Measurements from ENCODE around the gene PSIP1. TPM values are rescaled to one million over a fixed set of nuclear protein-coding genes. Genes with fewer than 3 reads are reported as not detected.
"Not testable (repeated sequence)": the region's sequence is repeated elsewhere in the genome, so short reads cannot be mapped to it uniquely, and the experiment has no call there.

The PSIP1 gene
- total RNA-seq, 1 donor: 113 TPM

DNA sequence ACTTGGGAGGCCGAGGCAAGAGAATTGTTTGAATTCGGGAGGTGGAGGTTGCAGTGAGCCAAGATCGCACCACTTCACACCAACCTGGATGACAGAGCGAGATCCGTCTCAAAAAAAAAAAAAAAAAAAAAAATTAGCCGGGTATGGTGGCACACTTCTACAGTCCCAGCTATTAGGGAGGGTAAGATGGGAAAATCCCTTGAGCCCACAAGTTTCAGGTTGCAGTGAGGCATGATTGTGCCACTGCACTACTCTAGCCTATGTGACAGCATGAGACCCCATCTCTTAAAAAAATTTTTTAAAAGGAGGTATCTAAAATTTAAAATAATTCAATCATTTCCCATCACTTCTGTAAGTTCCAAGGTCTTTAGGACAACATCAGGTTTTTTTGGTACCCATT is 26.0 kb downstream of the PSIP1 start:
- H3K4me3 ChIP-seq (ENCODE audit: low read length): no peak overlapping the region
- H3K4me1 ChIP-seq (ENCODE audit: insufficient read depth, low read length): no peaks in the 10 kb centered on the region
- H3K9me3 ChIP-seq (ENCODE audit: low read depth, low read length): no peaks in the 10 kb centered on the region
- no peaks in the 10 kb centered on the region for H3K27me3 ChIP-seq (ENCODE audit: insufficient read depth, low read length)

DNA sequence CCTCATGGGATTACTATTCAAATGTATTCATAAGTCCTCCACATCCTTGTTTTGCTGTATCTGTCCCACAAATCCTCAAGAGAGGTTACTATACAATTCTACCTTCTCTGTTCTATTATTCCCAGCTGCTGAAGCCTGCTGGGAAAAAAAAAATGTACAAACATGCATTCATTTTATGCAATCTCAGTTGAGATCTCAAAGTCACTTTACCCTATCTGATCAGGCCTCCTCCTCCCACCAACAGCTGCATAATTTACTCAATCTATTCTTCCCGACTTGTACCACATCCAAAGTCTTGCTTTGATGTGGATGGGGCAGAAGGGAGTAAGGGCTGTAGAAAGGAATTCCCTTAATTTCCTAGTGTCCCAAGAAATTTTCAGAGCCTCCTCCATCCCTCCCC is 28.6 kb downstream of the PSIP1 start:
- no peaks in the 10 kb centered on the region for H3K9me3 ChIP-seq (ENCODE audit: low read depth, low read length)
- no peaks in the 10 kb centered on the region for H3K27me3 ChIP-seq (ENCODE audit: insufficient read depth, low read length)
- H3K4me1 ChIP-seq (ENCODE audit: insufficient read depth, low read length): no peaks in the 10 kb centered on the region
- H3K4me3 ChIP-seq (ENCODE audit: low read length): no peak overlapping the region

DNA sequence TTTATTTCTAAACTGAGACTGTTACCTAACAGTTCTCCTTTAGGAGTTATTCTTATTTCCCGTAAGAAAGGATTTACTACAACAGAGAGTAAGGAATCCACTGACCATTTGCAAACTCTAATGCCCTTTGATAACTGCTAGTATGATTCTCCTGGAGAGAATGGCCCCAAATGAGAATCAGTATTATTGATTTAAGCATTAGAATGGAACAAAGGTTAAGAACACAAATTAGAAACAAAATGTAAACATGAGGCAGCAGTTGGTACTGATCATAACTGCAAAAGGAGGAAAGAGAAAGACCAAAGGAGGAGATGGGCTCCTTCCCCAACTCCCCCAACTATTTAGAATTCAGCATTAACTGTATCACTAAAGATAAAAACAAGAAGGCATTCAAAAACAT is 30.7 kb downstream of the PSIP1 start:
- Histone ChIP-seq H3K4me1 (ENCODE audit: insufficient read depth, low read length) (no peaks in the 10 kb centered on the region), H3K27me3 (ENCODE audit: insufficient read depth, low read length) (no peaks in the 10 kb centered on the region), H3K9me3 (ENCODE audit: low read depth, low read length) (no peaks in the 10 kb centered on the region), H3K4me3 (ENCODE audit: low read length) (no peak overlapping the region)

GRCh38 chr9:15475923-15476536 is 34.7 kb downstream of the PSIP1 start:
- Histone ChIP-seq H3K4me3 (ENCODE audit: low read length) (no peak overlapping the region), H3K4me1 (ENCODE audit: insufficient read depth, low read length) (no peaks in the 10 kb centered on the region), H3K9me3 (ENCODE audit: low read depth, low read length) (no peaks in the 10 kb centered on the region), H3K27me3 (ENCODE audit: insufficient read depth, low read length) (no peaks in the 10 kb centered on the region)

- Histone ChIP-seq H3K27me3 (ENCODE audit: insufficient read depth, low read length) (no peaks in the 10 kb centered on the region), H3K9me3 (ENCODE audit: low read depth, low read length) (no peaks in the 10 kb centered on the region), H3K4me3 (ENCODE audit: low read length) (no peak overlapping the region)
Measured at GRCh38 chr9:15469862-15470261, 40.9 kb downstream of the PSIP1 start.

DNA sequence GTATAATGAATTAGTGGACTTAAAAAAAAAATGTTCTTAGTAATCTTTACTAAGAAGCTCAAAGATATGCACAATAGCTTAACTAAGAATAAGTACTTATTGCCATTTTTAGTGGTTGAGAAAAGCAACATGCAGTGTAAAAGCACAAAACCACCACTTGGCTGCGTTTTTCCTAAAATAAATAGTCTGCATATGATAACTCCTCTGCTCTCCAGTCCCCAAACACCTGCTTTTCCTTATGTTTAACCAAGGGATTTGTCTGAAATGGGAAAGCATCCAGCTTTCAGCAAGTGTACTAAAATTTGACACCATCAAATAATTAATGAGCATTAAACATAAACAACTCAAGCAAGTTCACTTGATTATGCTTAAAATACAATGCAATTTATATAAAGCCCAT is 41.4 kb downstream of the PSIP1 start:
- no peaks in the 10 kb centered on the region for H3K27me3 ChIP-seq (ENCODE audit: insufficient read depth, low read length)
- H3K4me1 ChIP-seq (ENCODE audit: insufficient read depth, low read length): no peaks in the 10 kb centered on the region
- no peak overlapping the region for H3K4me3 ChIP-seq (ENCODE audit: low read length)
- no peaks in the 10 kb centered on the region for H3K9me3 ChIP-seq (ENCODE audit: low read depth, low read length)

More at GRCh38 chr9:15469862-15470261, 40.9 kb downstream of the PSIP1 start:
- no peaks in the 10 kb centered on the region for H3K4me1 ChIP-seq (ENCODE audit: insufficient read depth, low read length)

DNA sequence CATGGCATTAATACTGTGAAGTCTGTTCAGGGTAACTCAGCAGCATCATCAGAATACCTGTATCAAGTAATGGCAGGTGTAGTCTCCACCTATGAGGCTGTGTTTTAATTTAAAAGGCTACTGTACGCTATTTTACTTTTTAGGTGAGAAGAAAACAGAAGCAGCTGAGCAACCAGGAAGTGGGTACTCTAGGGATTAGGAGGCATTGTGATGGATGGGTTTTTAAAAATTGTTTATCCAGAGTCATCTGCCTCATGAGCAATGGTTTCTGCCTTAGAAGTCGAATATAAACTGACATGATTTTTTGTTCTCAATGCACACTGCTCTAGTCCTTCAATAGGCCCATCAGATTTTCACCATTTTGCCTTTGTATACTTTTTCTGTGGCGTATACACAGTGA is 42.6 kb downstream of the PSIP1 start:
- Histone ChIP-seq H3K27me3 (ENCODE audit: insufficient read depth, low read length) (no peaks in the 10 kb centered on the region), H3K4me1 (ENCODE audit: insufficient read depth, low read length) (no peaks in the 10 kb centered on the region), H3K4me3 (ENCODE audit: low read length) (no peak overlapping the region), H3K9me3 (ENCODE audit: low read depth, low read length) (no peaks in the 10 kb centered on the region)

DNA sequence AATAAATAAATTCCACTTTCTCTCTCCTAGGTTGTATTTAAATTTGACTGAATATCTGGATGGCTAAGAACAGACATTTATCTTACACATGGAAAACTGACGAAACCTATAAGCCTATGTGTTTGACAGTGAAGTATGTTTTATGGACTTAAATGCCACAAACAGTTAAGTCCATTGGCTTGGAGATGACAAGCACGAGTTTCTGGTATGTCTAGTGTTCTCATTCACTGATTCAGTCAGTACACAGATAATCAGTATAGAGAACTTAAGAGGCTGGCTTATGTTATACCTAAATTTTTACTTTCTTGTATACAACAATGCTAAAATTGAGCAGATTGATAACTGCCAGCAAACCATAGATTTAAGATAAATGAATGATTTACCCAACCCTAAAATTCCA is 49.2 kb downstream of the PSIP1 start:
- Histone ChIP-seq H3K9me3 (ENCODE audit: low read depth, low read length) (no peaks in the 10 kb centered on the region), H3K4me3 (ENCODE audit: low read length) (no peak overlapping the region), H3K27me3 (ENCODE audit: insufficient read depth, low read length) (no peaks in the 10 kb centered on the region), H3K4me1 (ENCODE audit: insufficient read depth, low read length) (no peaks in the 10 kb centered on the region)

GRCh38 chr9:15461056-15461455 is 49.7 kb downstream of the PSIP1 start:
- Histone ChIP-seq H3K27me3 (ENCODE audit: insufficient read depth, low read length) (no peaks in the 10 kb centered on the region), H3K4me3 (ENCODE audit: low read length) (no peak overlapping the region), H3K4me1 (ENCODE audit: insufficient read depth, low read length) (no peaks in the 10 kb centered on the region), H3K9me3 (ENCODE audit: low read depth, low read length) (no peaks in the 10 kb centered on the region)

- no peak overlapping the region for H3K4me3 ChIP-seq (ENCODE audit: low read length)
- H3K4me1 ChIP-seq (ENCODE audit: insufficient read depth, low read length): no peaks in the 10 kb centered on the region
- H3K27me3 ChIP-seq (ENCODE audit: insufficient read depth, low read length): no peaks in the 10 kb centered on the region
- no peaks in the 10 kb centered on the region for H3K9me3 ChIP-seq (ENCODE audit: low read depth, low read length)
Measured at GRCh38 chr9:15453956-15454355, 56.8 kb downstream of the PSIP1 start.

- Histone ChIP-seq H3K9me3 (ENCODE audit: low read depth, low read length) (no peaks in the 10 kb centered on the region), H3K4me1 (ENCODE audit: insufficient read depth, low read length) (no peaks in the 10 kb centered on the region), H3K4me3 (ENCODE audit: low read length) (no peak overlapping the region), H3K27me3 (ENCODE audit: insufficient read depth, low read length) (no peaks in the 10 kb centered on the region)
Measured at GRCh38 chr9:15444141-15444540, 66.6 kb downstream of the PSIP1 start.

- H3K9me3 ChIP-seq (ENCODE audit: low read depth, low read length); H3K4me1 ChIP-seq (ENCODE audit: insufficient read depth, low read length); H3K27me3 ChIP-seq (ENCODE audit: insufficient read depth, low read length); H3K4me3 ChIP-seq (ENCODE audit: low read length): not testable (repeated sequence)
Measured at GRCh38 chr9:15442264-15442663, 68.5 kb downstream of the PSIP1 start.

- not testable (repeated sequence) for H3K4me3 ChIP-seq (ENCODE audit: low read length); H3K4me1 ChIP-seq (ENCODE audit: insufficient read depth, low read length); H3K27me3 ChIP-seq (ENCODE audit: insufficient read depth, low read length); H3K9me3 ChIP-seq (ENCODE audit: low read depth, low read length)
Measured at GRCh38 chr9:15441841-15442240, 68.9 kb downstream of the PSIP1 start.

DNA sequence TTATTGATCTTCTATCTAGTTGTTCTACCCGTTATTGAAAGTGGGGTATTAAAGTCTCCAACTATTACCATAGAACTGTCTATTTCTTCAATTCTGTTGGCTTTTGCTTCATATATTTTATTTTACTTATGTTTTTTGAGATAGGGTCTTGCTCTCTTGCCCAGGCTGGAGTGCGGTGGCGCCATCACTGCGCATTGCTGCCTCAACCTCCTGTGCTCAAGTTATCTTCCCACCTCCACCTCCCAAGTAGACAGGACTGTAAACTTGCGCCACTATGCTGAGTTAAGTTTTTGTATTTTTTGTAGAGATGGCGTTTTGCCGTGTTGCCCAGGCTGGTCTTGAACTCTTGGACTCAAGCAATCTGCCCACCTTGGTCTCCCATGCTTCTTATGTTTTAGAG is 71.9 kb downstream of the PSIP1 start:
- Histone ChIP-seq H3K4me1 (ENCODE audit: insufficient read depth, low read length) (peaks cover under 1% of the 10 kb centered on the region), H3K4me3 (ENCODE audit: low read length) (no peak overlapping the region), H3K9me3 (ENCODE audit: low read depth, low read length) (no peaks in the 10 kb centered on the region), H3K27me3 (ENCODE audit: insufficient read depth, low read length) (no peaks in the 10 kb centered on the region)

DNA sequence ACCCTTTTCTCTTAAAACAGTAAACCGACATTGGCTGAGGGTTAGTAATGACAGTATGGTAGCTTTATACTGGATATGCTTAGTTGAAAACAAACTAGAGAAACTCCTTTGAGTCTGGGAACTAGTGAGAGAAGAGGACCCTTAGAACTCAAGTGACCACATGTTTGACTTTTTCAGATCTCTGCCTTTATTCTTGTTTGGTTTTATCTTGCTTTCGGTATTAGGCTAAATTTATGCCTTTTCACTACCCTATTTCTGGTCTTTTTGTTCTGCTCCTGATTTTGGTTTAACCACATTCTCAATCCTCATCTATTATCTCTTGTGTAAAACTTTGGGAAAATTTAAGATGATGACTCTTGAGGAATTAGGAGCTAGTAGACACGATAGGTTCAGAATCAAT is 77.1 kb downstream of the PSIP1 start:
- no peak overlapping the region for H3K4me3 ChIP-seq (ENCODE audit: low read length)

DNA sequence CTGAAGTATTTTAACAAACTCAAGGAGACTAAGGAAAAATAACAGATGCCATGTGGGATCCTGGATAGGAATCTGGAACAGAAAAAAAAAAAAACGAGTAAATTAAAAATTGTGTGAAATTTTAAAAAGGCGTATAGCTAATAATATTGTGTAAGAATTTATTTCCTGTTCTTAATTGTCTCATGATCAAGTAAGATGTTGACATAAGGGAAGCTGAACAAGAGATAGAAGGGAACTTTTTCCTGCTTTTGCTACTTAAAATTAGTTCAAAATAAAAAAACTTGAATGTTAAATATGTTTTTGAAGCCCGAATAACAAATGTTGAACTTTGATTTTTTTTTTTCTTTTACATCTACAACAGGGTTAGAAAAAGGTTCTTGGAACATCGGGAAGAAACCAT is 77.6 kb downstream of the PSIP1 start:
- H3K27me3 ChIP-seq (ENCODE audit: insufficient read depth, low read length): no peaks in the 10 kb centered on the region
- no peaks in the 10 kb centered on the region for H3K9me3 ChIP-seq (ENCODE audit: low read depth, low read length)
- no peak overlapping the region for H3K4me3 ChIP-seq (ENCODE audit: low read length)
- peaks cover 22% of the 10 kb centered on the region for H3K4me1 ChIP-seq (ENCODE audit: insufficient read depth, low read length)

More for the DNA sequence above, 77.1 kb downstream of the PSIP1 start:
- Histone ChIP-seq H3K27me3 (ENCODE audit: insufficient read depth, low read length) (no peaks in the 10 kb centered on the region), H3K9me3 (ENCODE audit: low read depth, low read length) (no peaks in the 10 kb centered on the region), H3K4me1 (ENCODE audit: insufficient read depth, low read length) (peaks cover 21% of the 10 kb centered on the region)

Measured in mononuclear cell (primary cell).